HG02970 (cell line): Measurements from ENCODE around the gene MYO1B.

ENCODE experiments used
- ATAC-seq: cut with Tn5 transposase; IDR thresholded peaks from one replicate; pipeline ENCODE4 v1.9.1; 2021; ENCODE audit warnings: mild to moderate bottlenecking, moderate library complexity, moderate number of reproducible peaks; ENCODE audit not compliant: unreplicated experiment, low FRiP score

Gene MYO1B

DNA sequence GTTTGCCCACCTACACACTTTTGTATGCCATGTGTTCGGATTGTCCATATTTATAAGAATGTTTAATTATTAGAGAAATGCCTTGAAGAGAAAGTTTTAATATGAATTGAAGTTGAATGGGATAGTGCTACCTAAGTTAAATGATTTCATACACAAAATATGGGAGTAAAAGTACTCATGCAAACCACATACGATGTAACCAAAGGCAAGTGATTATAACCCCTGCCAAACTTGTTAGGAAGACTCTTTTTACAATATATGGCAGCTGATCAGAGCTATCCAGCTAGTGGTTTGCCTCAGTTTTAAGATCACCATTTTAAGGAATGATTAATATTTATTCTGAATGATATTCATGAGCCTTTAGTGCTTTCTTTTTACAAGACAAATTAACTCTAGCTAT is 106.7 kb downstream of the MYO1B start:
- no peak for ATAC-seq

DNA sequence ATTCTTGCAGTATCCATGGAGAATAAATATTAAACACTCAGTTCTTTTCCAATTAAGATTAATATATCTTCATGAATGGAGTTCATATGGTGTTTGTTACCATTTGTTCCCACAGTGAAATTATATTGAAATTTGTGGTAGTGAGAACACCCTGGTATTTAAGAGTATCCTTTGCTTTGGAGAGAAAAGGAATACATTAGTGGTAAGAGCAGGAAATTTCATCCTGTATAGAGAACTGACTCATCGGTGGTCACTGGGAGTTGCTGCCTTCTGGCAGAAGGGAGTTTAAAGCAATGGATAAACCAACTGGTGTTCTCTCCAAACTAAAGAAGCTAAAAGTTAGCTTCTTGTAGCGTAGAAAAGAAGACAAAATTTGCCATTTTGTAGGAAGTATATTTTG is 107.3 kb downstream of the MYO1B start:
- ATAC-seq: no peak

- no peak for ATAC-seq
Observed at GRCh38 chr2:191355170-191355758, 110.1 kb downstream of the MYO1B start.

GRCh38 chr2:191357678-191358077 is 112.5 kb downstream of the MYO1B start:
- no peak for ATAC-seq

DNA sequence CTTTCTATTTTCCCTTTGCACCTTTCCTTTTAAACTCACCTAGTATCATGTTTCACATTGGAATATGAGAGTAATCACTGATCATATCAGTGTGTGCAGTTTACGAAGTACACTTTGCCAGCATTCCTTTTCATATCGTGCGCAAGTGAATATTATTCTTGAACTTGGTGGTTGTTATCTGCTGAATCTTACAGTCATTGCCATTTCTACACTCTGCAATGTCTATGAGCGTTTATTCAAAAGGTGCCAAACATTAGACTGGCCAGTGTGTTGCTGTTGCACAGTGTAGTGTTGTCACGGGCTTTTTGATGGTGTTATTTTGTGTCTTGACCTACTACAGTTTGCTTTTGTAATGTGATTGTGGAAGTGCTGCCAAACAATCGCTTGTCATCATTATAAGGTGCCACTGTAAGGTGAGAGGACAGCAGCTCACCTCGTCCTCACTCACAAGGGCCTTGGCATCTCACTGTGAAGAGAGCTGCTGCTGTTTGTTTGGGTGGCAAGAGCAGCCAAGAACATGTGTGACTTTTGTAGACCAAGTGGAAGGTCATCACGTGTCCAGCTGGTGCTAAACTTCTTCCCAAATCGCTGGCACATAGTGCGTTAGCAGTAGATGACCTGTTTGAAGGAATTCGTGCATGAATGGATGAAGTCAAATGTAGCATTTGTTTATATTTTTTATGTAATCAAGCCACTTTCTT is 113.3 kb downstream of the MYO1B start:
- no peak for ATAC-seq

GRCh38 chr2:191359133-191359532 is 113.9 kb downstream of the MYO1B start:
- ATAC-seq: no peak

GRCh38 chr2:191360918-191361317 is 115.7 kb downstream of the MYO1B start:
- ATAC-seq: no peak

- ATAC-seq: no peak
Observed at GRCh38 chr2:191362841-191363240, 117.6 kb downstream of the MYO1B start.

DNA sequence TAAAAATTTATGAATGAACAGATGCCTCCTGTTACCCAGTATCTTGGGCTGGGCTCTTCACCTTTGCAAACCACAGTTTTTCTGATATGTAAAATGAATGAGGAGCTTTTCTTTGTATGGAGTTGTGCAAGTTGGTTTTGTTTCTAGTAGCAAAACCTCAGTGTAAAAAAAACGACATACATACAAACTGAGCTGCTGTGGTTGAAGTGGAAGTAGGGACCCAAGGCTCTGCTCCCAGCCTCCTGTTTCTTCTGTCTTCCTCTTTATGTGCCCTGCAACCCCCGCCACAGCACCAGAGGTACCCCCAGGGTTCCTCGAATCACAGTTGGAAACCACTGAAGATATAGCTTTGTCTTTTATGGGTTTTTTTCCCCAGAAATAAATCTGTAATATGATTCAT is 118.1 kb downstream of the MYO1B start:
- no peak for ATAC-seq

- ATAC-seq: no peak
Observed at GRCh38 chr2:191365089-191365488, 119.9 kb downstream of the MYO1B start.

GRCh38 chr2:191366199-191366598 is 121.0 kb downstream of the MYO1B start:
- no peak for ATAC-seq

DNA sequence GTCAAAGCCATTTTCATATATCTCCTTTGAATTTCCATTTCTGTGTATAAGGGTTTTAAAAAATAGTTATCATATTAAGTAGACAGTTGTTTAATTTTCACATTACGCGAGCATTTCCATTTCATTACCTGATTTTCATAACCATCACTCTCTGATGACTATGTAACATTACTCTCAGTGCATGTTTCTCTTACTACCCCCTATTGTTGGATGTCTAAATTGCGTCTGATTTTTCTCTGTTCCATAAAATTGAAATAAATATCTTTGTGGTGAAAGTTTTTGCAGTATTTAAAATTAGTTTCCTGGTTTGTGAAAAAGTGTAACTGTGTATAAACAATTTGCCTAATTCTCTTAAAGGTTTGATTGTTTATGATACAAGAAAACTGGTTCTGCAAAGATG is 123.8 kb downstream of the MYO1B start:
- ATAC-seq: no peak

GRCh38 chr2:191374366-191374765 is 129.2 kb downstream of the MYO1B start:
- no peak for ATAC-seq

GRCh38 chr2:191374939-191375338 is 129.7 kb downstream of the MYO1B start:
- no peak for ATAC-seq

- ATAC-seq: no peak
Observed at GRCh38 chr2:191376981-191377629, 131.9 kb downstream of the MYO1B start.

DNA sequence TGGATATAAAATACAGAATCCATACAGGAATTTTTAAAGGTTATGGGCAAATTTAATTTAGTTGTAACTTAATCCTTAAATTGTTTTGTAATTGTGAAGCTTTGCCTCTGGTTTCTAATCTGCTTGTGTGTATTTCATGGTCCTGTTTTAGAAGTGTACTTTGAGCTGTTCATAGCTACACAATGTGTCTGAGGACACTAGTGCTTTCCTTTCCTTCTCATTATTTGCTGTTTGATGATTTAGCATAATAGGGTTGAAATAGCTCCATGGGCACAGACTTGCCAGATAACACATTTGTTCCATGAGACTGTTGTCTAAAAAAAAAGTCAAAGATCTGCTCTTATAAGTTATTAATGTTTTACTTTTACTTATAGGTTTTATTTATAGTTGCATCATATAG is 134.2 kb downstream of the MYO1B start:
- no peak for ATAC-seq

GRCh38 chr2:191382801-191383200 is 137.6 kb downstream of the MYO1B start:
- ATAC-seq: no peak

GRCh38 chr2:191383486-191383885 is 138.3 kb downstream of the MYO1B start:
- ATAC-seq: no peak

- no peak for ATAC-seq
Observed at GRCh38 chr2:191384829-191385228, 139.6 kb downstream of the MYO1B start.

GRCh38 chr2:191385416-191386160 is 140.4 kb downstream of the MYO1B start:
- ATAC-seq: no peak

DNA sequence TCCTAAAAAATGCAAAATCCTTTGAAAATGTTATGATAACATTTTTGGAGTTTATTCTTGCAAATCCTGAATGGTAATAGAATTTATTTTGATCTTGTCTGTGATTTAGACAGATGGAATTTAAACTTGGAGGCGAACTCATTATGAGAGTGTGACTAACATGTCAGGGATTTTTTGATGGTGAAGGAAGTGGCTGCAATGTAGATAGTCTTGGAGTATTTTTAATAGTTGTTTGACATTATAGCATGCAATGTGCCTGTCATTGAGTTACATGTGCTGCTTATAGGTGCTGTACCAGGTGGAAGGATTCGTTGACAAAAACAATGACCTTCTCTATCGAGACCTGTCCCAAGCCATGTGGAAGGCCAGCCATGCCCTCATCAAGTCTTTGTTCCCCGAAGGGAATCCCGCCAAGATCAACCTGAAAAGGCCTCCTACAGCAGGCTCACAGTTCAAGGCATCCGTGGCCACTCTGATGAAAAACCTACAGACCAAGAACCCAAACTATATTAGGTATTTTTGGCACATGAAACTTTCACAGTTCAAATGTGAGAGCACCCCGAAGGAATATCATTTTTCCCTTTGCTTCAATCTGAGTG is 141.8 kb downstream of the MYO1B start:
- no peak for ATAC-seq
